Measurements from ENCODE around the gene ARHGAP15.

The ARHGAP15 gene

GRCh38 chr2:143142598-143142997, 13.4 kb downstream of the ARHGAP15 start:
- H3K4me3 ChIP-seq (ENCODE audit: low read length), result no peak overlapping the region
- no peak for TF ChIP-seq CTCF (conservative IDR thresholded peaks at IDR 0.05; ENCODE audit: low read depth, low read length)
- DNase-seq (ENCODE audit: low read depth), result no peak

GRCh38 chr2:143144813-143145455, 15.7 kb downstream of the ARHGAP15 start:
- DNase-seq (ENCODE audit: low read depth), result no peak
- no peak overlapping the region for H3K4me3 ChIP-seq (ENCODE audit: low read length)
- no peak for TF ChIP-seq CTCF (conservative IDR thresholded peaks at IDR 0.05; ENCODE audit: low read depth, low read length)

DNA sequence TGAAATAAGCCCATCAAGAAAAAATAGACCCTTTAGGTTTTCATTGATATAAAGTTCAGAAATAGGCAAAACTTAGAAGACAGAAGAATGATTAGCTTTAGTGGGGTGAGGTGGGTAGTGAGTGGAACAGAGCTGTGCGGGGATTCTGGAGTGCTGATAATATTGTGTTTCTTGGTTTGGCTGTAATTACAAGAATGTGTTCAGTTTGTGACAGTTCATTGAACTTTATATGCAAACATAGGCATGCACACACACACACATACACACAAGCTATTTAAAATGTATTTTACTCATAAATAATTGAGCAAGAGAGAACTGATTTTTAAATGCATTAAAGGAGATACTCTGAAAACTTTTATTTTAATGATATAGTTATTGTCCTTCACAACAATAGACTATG, 17.1 kb downstream of the ARHGAP15 start:
- TF ChIP-seq CTCF (conservative IDR thresholded peaks at IDR 0.05; ENCODE audit: low read depth, low read length), result no peak
- no peak overlapping the region for H3K4me3 ChIP-seq (ENCODE audit: low read length)
- DNase-seq (ENCODE audit: low read depth), result no peak

DNA sequence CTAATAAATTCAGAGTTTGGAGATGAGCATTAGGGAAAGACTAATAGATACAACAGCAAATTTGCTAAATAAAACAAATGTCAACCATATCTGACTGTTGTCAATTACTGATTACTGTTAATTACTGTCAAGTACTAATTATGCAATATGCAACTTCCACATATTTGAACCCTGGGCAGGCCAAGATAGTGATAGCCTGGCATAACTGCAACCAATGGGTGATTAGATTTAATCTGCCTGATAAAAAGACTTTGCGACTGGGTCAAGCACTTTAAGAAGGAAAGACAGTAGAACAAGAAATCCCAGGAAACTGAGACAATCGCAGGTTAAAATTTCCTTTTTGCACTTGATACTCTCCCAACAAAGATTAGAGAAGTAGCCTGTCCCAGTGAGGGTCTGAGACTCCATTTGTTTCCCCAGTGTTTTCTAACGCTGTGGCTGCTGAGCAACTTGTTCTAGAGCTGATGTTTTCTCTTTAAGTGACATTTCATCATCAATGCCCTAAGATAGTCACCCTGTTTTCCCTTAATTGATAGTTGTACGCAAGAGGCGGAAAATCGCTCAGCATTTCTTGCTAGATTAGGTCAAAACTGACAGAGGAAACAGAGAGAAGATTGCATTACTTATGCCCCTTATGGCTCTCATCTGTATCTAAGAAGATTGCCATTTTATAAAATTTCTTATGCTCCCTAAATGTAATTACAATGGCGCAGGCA, 17.8 kb downstream of the ARHGAP15 start:
- no peak for DNase-seq (ENCODE audit: low read depth)
- H3K4me3 ChIP-seq (ENCODE audit: low read length), result no peak overlapping the region
- TF ChIP-seq CTCF (conservative IDR thresholded peaks at IDR 0.05; ENCODE audit: low read depth, low read length), result no peak

GRCh38 chr2:143148011-143148410, 18.8 kb downstream of the ARHGAP15 start:
- H3K4me3 ChIP-seq (ENCODE audit: low read length), result no peak overlapping the region
- no peak for DNase-seq (ENCODE audit: low read depth)

DNA sequence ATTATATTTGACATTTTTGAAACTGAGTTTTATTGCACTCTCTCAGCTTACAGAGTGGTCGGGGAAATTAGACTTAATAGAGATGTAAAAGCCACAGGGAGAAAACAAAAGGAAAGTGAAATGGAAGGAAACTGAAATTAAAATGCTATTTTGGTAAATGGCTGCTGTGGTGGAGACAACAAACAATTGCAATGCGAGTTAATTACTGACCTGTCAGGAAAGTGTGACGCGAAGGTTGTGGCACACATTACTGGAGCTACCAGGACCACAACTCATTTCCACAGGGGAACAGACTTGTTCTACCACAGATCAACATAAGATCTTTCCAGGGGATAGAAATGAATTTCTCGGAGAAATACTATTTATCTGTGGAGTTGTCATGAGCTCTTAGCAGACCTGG, 19.5 kb downstream of the ARHGAP15 start:
- no peak for TF ChIP-seq CTCF (conservative IDR thresholded peaks at IDR 0.05; ENCODE audit: low read depth, low read length)
- no peak for DNase-seq (ENCODE audit: low read depth)
- H3K4me3 ChIP-seq (ENCODE audit: low read length), result no peak overlapping the region

More at GRCh38 chr2:143148011-143148410, 18.8 kb downstream of the ARHGAP15 start:
- no peak for TF ChIP-seq CTCF (conservative IDR thresholded peaks at IDR 0.05; ENCODE audit: low read depth, low read length)

DNA sequence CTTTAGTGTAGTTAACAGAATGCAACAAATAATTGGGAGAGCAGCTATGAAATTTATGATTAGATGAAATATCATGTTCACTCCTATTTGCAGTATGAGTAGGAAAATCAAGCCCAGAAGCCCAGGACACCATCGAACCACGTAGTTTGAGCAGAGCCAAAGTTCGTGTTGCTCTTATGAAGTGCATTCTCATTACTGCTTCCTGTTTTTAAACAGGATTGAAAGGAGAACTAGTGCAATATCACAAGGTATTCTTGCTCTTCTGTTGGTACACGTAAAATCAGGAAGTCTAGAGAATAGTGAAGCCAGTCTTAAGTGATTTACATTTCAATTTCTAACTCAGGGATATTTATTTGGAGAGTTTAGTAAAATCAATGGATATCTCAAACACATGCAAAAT, 21.1 kb downstream of the ARHGAP15 start:
- TF ChIP-seq CTCF (conservative IDR thresholded peaks at IDR 0.05; ENCODE audit: low read depth, low read length), result no peak
- DNase-seq (ENCODE audit: low read depth), result no peak
- H3K4me3 ChIP-seq (ENCODE audit: low read length), result no peak overlapping the region

All from retinal pigment epithelial cell (primary cell).